SJCRH30 (cell line): ENCODE measurements around the gene ROS1. TPM values are rescaled to one million over a fixed set of nuclear protein-coding genes. Genes with fewer than 3 reads are reported as not detected.

ENCODE experiments used
- DNase-seq, 2 experiments: peaks; one replicate each; pipeline ENCODE4 v3.0.0-alpha.2; 2015 to 2020
- H3K27ac ChIP-seq: fragments of 250-450 bp; sonication (Bioruptor Pico); 2 replicates; pipeline ENCODE4 v1.5.1; 2020; ENCODE audit warnings: mild to moderate bottlenecking, moderate library complexity
- H3K27me3 ChIP-seq: fragments of 250-450 bp; sonication (Bioruptor Pico); 2 replicates; pipeline ENCODE4 v1.5.1; 2020; ENCODE audit warnings: mild to moderate bottlenecking, moderate library complexity
- H3K36me3 ChIP-seq: fragments of 250-450 bp; sonication (Bioruptor Pico); 2 replicates; pipeline ENCODE4 v1.5.1; 2020; ENCODE audit warnings: mild to moderate bottlenecking, moderate library complexity
- H3K4me1 ChIP-seq: fragments of 250-450 bp; sonication (Bioruptor Pico); 2 replicates; pipeline ENCODE4 v1.5.1; 2020; ENCODE audit warnings: mild to moderate bottlenecking, moderate library complexity
- H3K4me3 ChIP-seq: fragments of 250-450 bp; sonication (Bioruptor Pico); 2 replicates; pipeline ENCODE4 v1.5.1; 2020; ENCODE audit warnings: mild to moderate bottlenecking, moderate library complexity
- H3K9me3 ChIP-seq: fragments of 250-450 bp; sonication (Bioruptor Pico); replicated peaks from 2 replicates; pipeline ENCODE4 v1.5.1; 2020; ENCODE audit warnings: mild to moderate bottlenecking, moderate library complexity
- total RNA-seq: library from RNA; depleted of rRNA; stranded (reverse); fragments of >200 nt; shearing (Covaris generic); gene quantifications from 2 replicates; pipeline ENCODE4 v1.2.3, GENCODE V29; 2014

Gene ROS1
- total RNA-seq, 1 experiment from 2014 or later: 0.10 TPM

- no peaks in the 10 kb centered on the region for H3K27me3 ChIP-seq
- H3K4me1 ChIP-seq: peaks cover 6% of the 10 kb centered on the region
- H3K27ac ChIP-seq: no peak overlapping the region
- H3K9me3 ChIP-seq: no peaks in the 10 kb centered on the region
- no peaks in the 10 kb centered on the region for H3K36me3 ChIP-seq
- no peak for DNase-seq
- no peak overlapping the region for H3K4me3 ChIP-seq
Measured at GRCh38 chr6:117409863-117410262, 15.9 kb downstream of the ROS1 start.

- Histone ChIP-seq H3K4me3 (no peak overlapping the region), H3K27me3 (no peaks in the 10 kb centered on the region), H3K4me1 (peaks cover 2% of the 10 kb centered on the region; the same call in 1 of the 2 replicates), H3K27ac (no peak overlapping the region), H3K9me3 (no peaks in the 10 kb centered on the region), H3K36me3 (no peaks in the 10 kb centered on the region)
- no peak for DNase-seq
Measured at GRCh38 chr6:117409420-117409819, 16.3 kb downstream of the ROS1 start.

GRCh38 chr6:117404548-117404947 lies 21.2 kb downstream of the ROS1 start:
- H3K36me3 ChIP-seq: no peaks in the 10 kb centered on the region
- peak in 1 of 2 experiments; percentile 15 for DNase-seq
- no peak overlapping the region for H3K4me3 ChIP-seq
- H3K27me3 ChIP-seq: no peaks in the 10 kb centered on the region
- H3K9me3 ChIP-seq: no peaks in the 10 kb centered on the region
- H3K27ac ChIP-seq: no peak overlapping the region
- H3K4me1 ChIP-seq: no peaks in the 10 kb centered on the region

GRCh38 chr6:117401799-117402198 lies 23.9 kb downstream of the ROS1 start:
- no peak for DNase-seq
- H3K9me3 ChIP-seq: no peaks in the 10 kb centered on the region
- H3K4me3 ChIP-seq: no peak overlapping the region
- no peaks in the 10 kb centered on the region for H3K36me3 ChIP-seq
- no peaks in the 10 kb centered on the region; the same call in 1 of the 2 replicates for H3K27me3 ChIP-seq
- H3K4me1 ChIP-seq: no peaks in the 10 kb centered on the region
- no peak overlapping the region for H3K27ac ChIP-seq

- DNase-seq: peak in 1 of 2 experiments; percentile 19
Measured at GRCh38 chr6:117399924-117400323, 25.8 kb downstream of the ROS1 start.

GRCh38 chr6:117399126-117399525 lies 26.6 kb downstream of the ROS1 start:
- Histone ChIP-seq H3K4me3 (no peak overlapping the region), H3K27me3 (no peaks in the 10 kb centered on the region; the same call in 1 of the 2 replicates), H3K36me3 (no peaks in the 10 kb centered on the region), H3K27ac (no peak overlapping the region), H3K4me1 (no peaks in the 10 kb centered on the region), H3K9me3 (no peaks in the 10 kb centered on the region)
- no peak for DNase-seq

More at GRCh38 chr6:117399924-117400323, 25.8 kb downstream of the ROS1 start:
- no peaks in the 10 kb centered on the region for H3K36me3 ChIP-seq
- no peak overlapping the region for H3K4me3 ChIP-seq
- H3K9me3 ChIP-seq: no peaks in the 10 kb centered on the region
- no peak overlapping the region for H3K27ac ChIP-seq
- H3K4me1 ChIP-seq: no peaks in the 10 kb centered on the region
- H3K27me3 ChIP-seq: no peaks in the 10 kb centered on the region; the same call in 1 of the 2 replicates

- Histone ChIP-seq H3K27me3 (no peaks in the 10 kb centered on the region; the same call in 1 of the 2 replicates), H3K27ac (no peak overlapping the region), H3K36me3 (no peaks in the 10 kb centered on the region), H3K4me1 (no peaks in the 10 kb centered on the region), H3K9me3 (no peaks in the 10 kb centered on the region), H3K4me3 (no peak overlapping the region)
- DNase-seq: no peak
Measured at GRCh38 chr6:117397536-117398227, 28.1 kb downstream of the ROS1 start.

- Histone ChIP-seq H3K9me3 (no peaks in the 10 kb centered on the region), H3K4me3 (no peak overlapping the region), H3K27me3 (no peaks in the 10 kb centered on the region; the same call in 1 of the 2 replicates), H3K27ac (no peak overlapping the region), H3K36me3 (no peaks in the 10 kb centered on the region), H3K4me1 (no peaks in the 10 kb centered on the region)
- DNase-seq: no peak
Measured at GRCh38 chr6:117396228-117396627, 29.5 kb downstream of the ROS1 start.

- no peaks in the 10 kb centered on the region; the same call in 1 of the 2 replicates for H3K27me3 ChIP-seq
Measured at GRCh38 chr6:117395164-117395563, 30.6 kb downstream of the ROS1 start.

GRCh38 chr6:117393045-117393444 lies 32.7 kb downstream of the ROS1 start:
- H3K4me3 ChIP-seq: no peak overlapping the region
- DNase-seq: no peak
- no peaks in the 10 kb centered on the region; the same call in 1 of the 2 replicates for H3K27me3 ChIP-seq
- H3K9me3 ChIP-seq: no peaks in the 10 kb centered on the region
- no peaks in the 10 kb centered on the region for H3K36me3 ChIP-seq
- H3K4me1 ChIP-seq: no peaks in the 10 kb centered on the region
- H3K27ac ChIP-seq: no peak overlapping the region

More at GRCh38 chr6:117395164-117395563, 30.6 kb downstream of the ROS1 start:
- Histone ChIP-seq H3K4me3 (no peak overlapping the region), H3K4me1 (no peaks in the 10 kb centered on the region), H3K9me3 (no peaks in the 10 kb centered on the region), H3K36me3 (no peaks in the 10 kb centered on the region), H3K27ac (no peak overlapping the region)
- no peak for DNase-seq

- Histone ChIP-seq H3K27ac (no peak overlapping the region), H3K9me3 (no peaks in the 10 kb centered on the region), H3K27me3 (no peaks in the 10 kb centered on the region), H3K4me3 (no peak overlapping the region), H3K36me3 (no peaks in the 10 kb centered on the region), H3K4me1 (no peaks in the 10 kb centered on the region)
- no peak for DNase-seq
Measured at GRCh38 chr6:117391874-117392583, 33.7 kb downstream of the ROS1 start.

- no peak overlapping the region for H3K27ac ChIP-seq
- no peaks in the 10 kb centered on the region for H3K9me3 ChIP-seq
- no peaks in the 10 kb centered on the region for H3K36me3 ChIP-seq
- no peaks in the 10 kb centered on the region for H3K27me3 ChIP-seq
- no peaks in the 10 kb centered on the region for H3K4me1 ChIP-seq
- H3K4me3 ChIP-seq: no peak overlapping the region
- no peak for DNase-seq
Measured at GRCh38 chr6:117389227-117390057, 36.3 kb downstream of the ROS1 start.

GRCh38 chr6:117387454-117387974 lies 38.2 kb downstream of the ROS1 start:
- no peak overlapping the region for H3K27ac ChIP-seq
- no peaks in the 10 kb centered on the region for H3K4me1 ChIP-seq
- no peaks in the 10 kb centered on the region for H3K27me3 ChIP-seq
- no peak for DNase-seq
- 0 out of 2 replicates have a peak, but pooled peaks cover 3% of the 10 kb centered on the region for H3K9me3 ChIP-seq
- no peaks in the 10 kb centered on the region for H3K36me3 ChIP-seq
- no peak overlapping the region for H3K4me3 ChIP-seq

GRCh38 chr6:117384659-117385058 lies 41.1 kb downstream of the ROS1 start:
- Histone ChIP-seq H3K4me1 (no peaks in the 10 kb centered on the region), H3K27me3 (no peaks in the 10 kb centered on the region), H3K9me3 (0 out of 2 replicates have a peak, but pooled peaks cover 3% of the 10 kb centered on the region), H3K36me3 (no peaks in the 10 kb centered on the region), H3K4me3 (no peak overlapping the region), H3K27ac (no peak overlapping the region)
- peak in 1 of 2 experiments; percentile 22 for DNase-seq
